Esophagus squamous epithelium (tissue), 5 donors: Measurements from ENCODE around the gene RAET1L. TPM values are rescaled to one million over a fixed set of nuclear protein-coding genes. Genes with fewer than 3 reads are reported as not detected.
"Not testable (repeated sequence)": the region's sequence is repeated elsewhere in the genome, so short reads cannot be mapped to it uniquely, and the experiment has no call there.

ENCODE experiments used
- DNase-seq: peaks from one replicate; lab custom pipeline; 2025; lab: John Stamatoyannopoulos, UW
- H3K27ac ChIP-seq, 4 donors: fragments of 200-600 bp; sonication (generic); one replicate each; pipeline ENCODE4 v1.5.1; 2016 to 2019; ENCODE audit warnings: mild to moderate bottlenecking in 1 of 4
- H3K27me3 ChIP-seq, 4 donors: fragments of 200-600 bp; sonication (generic); 1 replicate in 3 of 4; 2 replicates in 1 of 4; pipeline versions ENCODE4 v1.5.1 to v1.6.0; 2017 to 2021; ENCODE audit warnings: antibody characterized with exemption in 1 of 4
- H3K36me3 ChIP-seq, 3 donors: fragments of 200-600 bp; sonication (generic); one replicate each; pipeline ENCODE4 v1.5.1; 2016 to 2019
- H3K4me1 ChIP-seq, 3 donors: fragments of 200-600 bp; sonication (generic); one replicate each; pipeline ENCODE4 v1.5.1; 2017 to 2019
- H3K4me3 ChIP-seq, 4 donors: fragments of 200-600 bp; sonication (generic); 1 replicate in 3 of 4; 2 replicates in 1 of 4; pipeline ENCODE4 v1.5.1; 2016 to 2019; ENCODE audit warnings: mild to moderate bottlenecking in 2 of 4, moderate library complexity in 1 of 4
- H3K9me3 ChIP-seq, 3 donors: fragments of 200-600 bp; sonication (generic); one replicate each; pipeline ENCODE4 v1.5.1; 2016 to 2019
- CTCF ChIP-seq, 6 experiments: fragments of 450-650 bp in 4 of 6; fragments of 200-600 bp in 2 of 6; sonication (generic) in 2 of 6; IDR thresholded peaks; one replicate each; pipeline ENCODE4 v1.5.1; 2016 to 2019; ENCODE audit warnings: antibody characterized with exemption in 6 of 6, mild to moderate bottlenecking in 4 of 6, moderate library complexity in 4 of 6
- POLR2A ChIP-seq, 4 donors: fragments of 450-650 bp; IDR thresholded peaks; one replicate each; pipeline ENCODE4 v1.6.1; 2017; ENCODE audit warnings: antibody characterized with exemption in 4 of 4, mild to moderate bottlenecking in 4 of 4, moderate library complexity in 3 of 4
- WGBS, 2 donors: methylation state at CpG; one replicate each; pipeline ENCODE4 v1.1.5; 2018; 5-methylcytosine and 5-hydroxymethylcytosine counted together
- intact Hi-C: fragments of 100-400 bp; cut with DNase I; formaldehyde crosslinking; loops from one replicate; pipeline ENCODE4 v1.15.0; 2022
- total RNA-seq, 4 donors: library from RNA; depleted of rRNA; stranded (reverse); fragments of >200 nt; gene quantifications; one replicate each; pipeline ENCODE4 v1.1.0, GENCODE V29; 2016
- donor health status: DM: yes; HTN: yes; CAD: no.

Gene RAET1L
- total RNA-seq, 4 donors from 2014 or later: 14.5 to 99.5 (median 62.5) TPM

GRCh38 chr6:149995971-149996370 lies 29.4 kb downstream of the RAET1L start:
- DNase-seq: no peak
- no peak overlapping the region for H3K27ac ChIP-seq
- TF ChIP-seq POLR2A (IDR thresholded peaks at IDR 0.05): no peak
- no peak for TF ChIP-seq CTCF (IDR thresholded peaks at IDR 0.05)
- no peaks in the 10 kb centered on the region for H3K9me3 ChIP-seq
- H3K4me3 ChIP-seq: no peak overlapping the region
- no peaks in the 10 kb centered on the region for H3K36me3 ChIP-seq
- H3K27me3 ChIP-seq: peaks cover 0 to 97% (median 18%) of the 10 kb centered on the region in 4 donors
- H3K4me1 ChIP-seq: peaks cover 2 to 7% (median 4%) of the 10 kb centered on the region in 3 donors
- intact Hi-C loops: no loop called here
- 91% methylated on average over 5 of the region's 7 CpGs; no CpG with 5 or more reads in 1 of the 2 donors for WGBS, 2 donors

GRCh38 chr6:149995235-149995750 lies 30.0 kb downstream of the RAET1L start:
- 66 to 71% methylated on average over 4 to 5 of the region's 6 CpGs for WGBS, 2 donors
- no peak for DNase-seq
- intact Hi-C loops: no loop called here
- TF ChIP-seq POLR2A (IDR thresholded peaks at IDR 0.05) (no peak), CTCF (IDR thresholded peaks at IDR 0.05) (no peak)
- no peaks in the 10 kb centered on the region for H3K36me3 ChIP-seq
- H3K9me3 ChIP-seq: no peaks in the 10 kb centered on the region
- H3K4me1 ChIP-seq: peaks cover 8 to 14% (median 10%) of the 10 kb centered on the region in 3 donors
- H3K27ac ChIP-seq: no peak overlapping the region
- peaks cover 0 to 97% (median 23%) of the 10 kb centered on the region in 4 donors for H3K27me3 ChIP-seq
- no peak overlapping the region for H3K4me3 ChIP-seq

GRCh38 chr6:149991838-149992237 lies 33.5 kb downstream of the RAET1L start:
- WGBS, 2 donors: 50 to 68% methylated on average over 4 of the region's 4 CpGs
- DNase-seq: no peak

GRCh38 chr6:149991472-149991795 lies 33.9 kb downstream of the RAET1L start:
- H3K36me3 ChIP-seq, DNase-seq, intact Hi-C loops, H3K4me3 ChIP-seq, H3K27ac ChIP-seq: not testable (repeated sequence)
- Histone ChIP-seq H3K4me1 (peaks cover 14 to 25% (median 16%) of the 10 kb centered on the region in 3 donors), H3K27me3 (peaks cover 16 to 100% (median 52%) of the 10 kb centered on the region in 4 donors), H3K9me3 (peaks cover 0 to 18% (median 7%) of the 10 kb centered on the region in 3 donors)
- WGBS, 2 donors: 9 to 15% methylated on average over 4 to 5 of the region's 7 CpGs

More at GRCh38 chr6:149991838-149992237, 33.5 kb downstream of the RAET1L start:
- H3K36me3 ChIP-seq: no peaks in the 10 kb centered on the region
- H3K27ac ChIP-seq: no peak overlapping the region
- peaks cover 14 to 25% (median 16%) of the 10 kb centered on the region in 3 donors for H3K4me1 ChIP-seq
- intact Hi-C loops: no loop called here
- H3K4me3 ChIP-seq: no peak overlapping the region
- peaks cover 0 to 18% (median 7%) of the 10 kb centered on the region in 3 donors for H3K9me3 ChIP-seq
- H3K27me3 ChIP-seq: peaks cover 15 to 100% (median 50%) of the 10 kb centered on the region in 4 donors
- TF ChIP-seq CTCF (IDR thresholded peaks at IDR 0.05) (no peak), POLR2A (IDR thresholded peaks at IDR 0.05) (no peak)

- Histone ChIP-seq H3K27me3 (peaks cover 20 to 100% (median 53%) of the 10 kb centered on the region in 4 donors), H3K36me3 (no peaks in the 10 kb centered on the region), H3K4me3 (peak overlapping the region in 3 of 4 donors; percentile 9 to 58 (median 30)), H3K27ac (no peak overlapping the region), H3K9me3 (peaks cover 0 to 18% (median 7%) of the 10 kb centered on the region in 3 donors), H3K4me1 (peaks cover 14 to 25% (median 16%) of the 10 kb centered on the region in 3 donors)
- DNase-seq: no peak
- intact Hi-C loops: no loop called here
- TF ChIP-seq POLR2A (IDR thresholded peaks at IDR 0.05) (no peak), CTCF (IDR thresholded peaks at IDR 0.05) (no peak)
- WGBS, 2 donors: 4 to 7% methylated on average over 11 to 26 of the region's 49 CpGs
Measured at GRCh38 chr6:149990661-149991471, 34.5 kb downstream of the RAET1L start.
